IPS-18a (cell line): ENCODE data around the gene ACVR1.

Source experiments
- H3K27ac ChIP-seq: one replicate; pipeline ENCODE4 v1.5.1; 2013; ENCODE audit warnings: low read length
- H3K27me3 ChIP-seq: one replicate; pipeline ENCODE4 v1.6.1; 2013; ENCODE audit warnings: mild to moderate bottlenecking, low read length; ENCODE audit not compliant: control insufficient read depth, insufficient read depth
- H3K36me3 ChIP-seq: one replicate; pipeline ENCODE4 v1.6.1; 2013; ENCODE audit warnings: low read depth, low read length; ENCODE audit not compliant: control insufficient read depth
- H3K4me1 ChIP-seq: one replicate; pipeline ENCODE4 v1.6.1; 2013; ENCODE audit warnings: low read depth, low read length; ENCODE audit not compliant: control insufficient read depth
- H3K4me3 ChIP-seq: one replicate; pipeline ENCODE4 v1.5.1; 2013; ENCODE audit warnings: low read length
- H3K9ac ChIP-seq: one replicate; pipeline ENCODE4 v1.6.1; 2013; ENCODE audit warnings: mild to moderate bottlenecking, low read length, moderate library complexity
- H3K9me3 ChIP-seq: one replicate; pipeline ENCODE4 v1.6.1; 2013; ENCODE audit warnings: low read depth, low read length; ENCODE audit not compliant: control insufficient read depth

ACVR1 gene

DNA sequence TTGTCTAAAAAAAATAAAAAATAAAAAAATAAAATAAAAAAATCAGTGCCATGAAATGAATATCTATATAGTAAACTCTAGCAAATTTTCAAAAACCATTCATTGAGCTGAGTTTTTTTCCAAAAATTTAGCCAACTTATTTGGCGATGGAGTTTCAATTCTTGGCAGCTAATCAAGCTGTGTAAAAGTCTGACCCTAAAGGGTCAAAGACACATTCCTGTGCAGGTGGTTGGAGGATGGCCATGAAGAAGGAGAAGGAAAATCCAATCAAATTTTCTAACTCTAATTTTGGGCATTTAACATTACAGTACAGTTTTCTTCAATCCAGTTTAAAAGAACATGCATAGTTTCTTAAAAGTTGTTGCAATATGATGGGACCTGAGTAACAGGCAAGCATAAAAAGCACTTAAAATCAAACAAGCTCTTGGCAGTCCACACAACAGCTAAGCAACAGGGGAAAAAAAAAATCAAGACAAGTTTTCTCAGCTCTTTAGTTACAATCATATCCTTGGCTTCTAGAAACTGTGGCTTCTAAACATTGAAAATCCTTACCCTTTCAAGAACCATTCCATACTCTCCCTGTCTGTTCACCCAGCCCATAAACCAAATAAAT, 54.5 kb downstream of the ACVR1 start:
- H3K4me3 ChIP-seq = no peak overlapping the region
- H3K4me1 ChIP-seq = no peaks in the 10 kb centered on the region
- H3K27ac ChIP-seq = no peak overlapping the region
- H3K27me3 ChIP-seq = no peaks in the 10 kb centered on the region
- no peaks in the 10 kb centered on the region for H3K9me3 ChIP-seq
- H3K36me3 ChIP-seq = peaks cover 7% of the 10 kb centered on the region
- H3K9ac ChIP-seq = no peak overlapping the region

DNA sequence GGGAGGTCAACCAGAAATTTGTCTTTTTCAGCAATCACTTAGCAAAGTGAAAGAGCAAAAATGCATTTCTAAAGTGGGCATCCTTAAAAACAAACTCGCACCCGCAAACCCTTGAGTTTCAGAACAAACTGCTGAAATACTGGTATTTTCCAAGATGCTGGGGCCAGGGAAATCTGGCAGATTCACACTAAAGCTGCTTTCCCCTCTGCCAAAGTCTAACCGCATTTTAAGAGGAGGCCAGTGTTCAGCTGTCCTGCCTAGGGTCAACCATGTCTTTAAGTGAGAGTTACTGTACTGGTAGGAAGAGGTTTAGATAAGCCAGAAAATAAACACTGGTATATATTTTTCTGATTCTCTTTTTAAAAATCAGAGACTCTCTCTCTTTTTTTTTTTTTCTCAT, 55.9 kb downstream of the ACVR1 start:
- no peaks in the 10 kb centered on the region for H3K4me1 ChIP-seq
- H3K9ac ChIP-seq = no peak overlapping the region
- H3K27me3 ChIP-seq = no peaks in the 10 kb centered on the region
- no peaks in the 10 kb centered on the region for H3K9me3 ChIP-seq
- H3K36me3 ChIP-seq = peaks cover 4% of the 10 kb centered on the region
- H3K27ac ChIP-seq = no peak overlapping the region
- H3K4me3 ChIP-seq = no peak overlapping the region

DNA sequence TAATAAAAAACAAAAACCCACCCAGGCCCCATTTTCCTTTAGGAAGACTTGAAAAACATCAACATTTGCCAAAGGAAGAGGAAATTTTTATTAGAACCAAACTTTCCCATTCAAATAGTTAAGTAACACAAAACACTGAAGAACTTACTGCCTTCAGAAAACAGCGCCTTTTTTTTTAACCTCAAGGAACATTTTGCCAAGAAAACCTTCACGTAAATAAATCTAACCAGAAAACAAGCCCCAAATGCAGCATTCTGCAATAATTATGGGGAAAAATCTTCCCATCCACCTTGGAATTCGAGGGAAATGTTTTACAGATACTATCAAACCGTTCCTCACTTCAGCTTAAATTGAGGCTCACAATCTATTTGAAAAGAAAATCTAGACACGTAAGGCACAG, 56.4 kb downstream of the ACVR1 start:
- Histone ChIP-seq H3K4me1 (no peaks in the 10 kb centered on the region), H3K36me3 (peaks cover 4% of the 10 kb centered on the region), H3K27ac (no peak overlapping the region), H3K9me3 (no peaks in the 10 kb centered on the region), H3K4me3 (no peak overlapping the region), H3K9ac (no peak overlapping the region), H3K27me3 (no peaks in the 10 kb centered on the region)

DNA sequence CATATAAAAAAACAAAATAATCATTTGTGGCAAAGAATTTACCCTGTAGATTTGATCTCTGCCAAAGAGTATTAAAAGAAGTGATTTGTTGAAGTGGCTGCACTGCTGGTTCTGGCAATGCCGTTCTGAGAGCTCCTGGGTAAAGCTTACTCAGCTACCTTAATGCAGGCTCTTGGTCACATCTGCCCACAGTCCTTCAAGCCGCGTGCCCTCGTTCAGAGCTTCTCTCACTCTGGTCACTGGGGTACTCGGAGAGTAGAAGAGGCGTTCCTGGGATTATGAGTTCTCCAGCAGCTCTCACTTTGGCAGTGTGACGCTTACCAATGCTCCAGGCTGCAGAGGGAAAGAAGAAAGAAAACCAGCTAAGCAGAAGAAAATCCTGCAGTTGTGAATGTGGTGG, 57.9 kb downstream of the ACVR1 start:
- Histone ChIP-seq H3K36me3 (peaks cover 4% of the 10 kb centered on the region), H3K27me3 (no peaks in the 10 kb centered on the region), H3K9me3 (no peaks in the 10 kb centered on the region), H3K4me3 (no peak overlapping the region), H3K27ac (no peak overlapping the region), H3K9ac (no peak overlapping the region), H3K4me1 (no peaks in the 10 kb centered on the region)

DNA sequence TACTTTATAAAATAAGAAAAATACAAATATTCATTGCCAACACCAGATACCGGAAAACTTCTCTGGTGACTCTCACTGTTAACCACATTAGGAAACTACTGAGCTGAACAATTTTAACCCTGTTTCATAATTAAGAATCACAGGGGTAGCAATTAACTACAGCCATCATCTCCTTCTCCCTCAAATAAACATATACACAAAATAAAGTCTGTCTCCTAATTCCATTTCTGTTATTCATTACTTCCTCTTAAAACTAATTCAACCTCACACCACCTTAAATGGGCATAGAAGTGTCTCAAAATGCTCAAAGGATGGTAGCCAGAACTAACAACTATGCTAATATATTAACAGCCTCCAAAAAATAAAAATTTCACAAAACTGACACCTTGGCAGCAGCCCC, 60.7 kb downstream of the ACVR1 start:
- Histone ChIP-seq H3K27me3 (no peaks in the 10 kb centered on the region), H3K36me3 (peaks cover 4% of the 10 kb centered on the region), H3K9me3 (no peaks in the 10 kb centered on the region), H3K9ac (no peak overlapping the region), H3K4me1 (no peaks in the 10 kb centered on the region), H3K27ac (no peak overlapping the region), H3K4me3 (no peak overlapping the region)

DNA sequence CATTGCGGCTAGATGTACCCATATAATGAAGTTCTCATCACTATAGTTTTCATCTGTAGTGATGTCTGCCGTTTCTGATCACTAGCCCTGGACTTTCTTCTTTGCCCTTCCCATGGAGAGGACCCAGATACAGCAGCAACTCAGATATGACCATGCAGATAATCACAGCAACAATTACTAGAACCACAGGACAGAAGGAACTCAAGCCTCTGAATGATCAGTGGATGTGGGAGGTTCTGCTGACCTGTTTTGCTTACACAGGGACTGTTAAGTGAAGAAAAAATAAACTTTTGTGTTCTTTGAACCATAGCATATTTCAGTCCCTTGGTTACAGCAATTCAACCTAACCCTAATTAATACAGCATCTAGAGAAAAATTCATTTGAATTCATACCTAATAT, 62.7 kb downstream of the ACVR1 start:
- H3K9ac ChIP-seq = no peak overlapping the region
- peaks cover 5% of the 10 kb centered on the region for H3K4me1 ChIP-seq
- H3K9me3 ChIP-seq = no peaks in the 10 kb centered on the region
- no peaks in the 10 kb centered on the region for H3K27me3 ChIP-seq
- no peak overlapping the region for H3K27ac ChIP-seq
- peaks cover 4% of the 10 kb centered on the region for H3K36me3 ChIP-seq
- H3K4me3 ChIP-seq = no peak overlapping the region

DNA sequence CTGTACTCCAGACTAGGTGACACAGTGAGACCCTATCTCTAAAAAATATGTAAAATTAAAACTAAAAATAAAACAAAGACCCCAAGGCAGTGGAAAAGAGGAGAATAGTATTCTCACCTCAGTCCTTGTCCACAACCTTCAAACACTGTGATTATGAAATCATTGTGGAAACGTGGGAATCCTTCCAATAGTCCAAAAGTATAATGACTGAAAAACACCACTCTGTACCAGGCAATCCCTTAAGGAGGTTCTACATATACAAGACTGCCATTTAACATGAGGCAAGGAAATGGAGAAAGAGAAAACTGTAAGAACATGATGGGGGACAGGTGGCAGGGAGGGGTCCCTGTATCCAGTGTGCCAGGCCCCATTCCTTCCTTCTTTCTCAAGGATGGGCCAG, 66.1 kb downstream of the ACVR1 start:
- no peak overlapping the region for H3K9ac ChIP-seq
- no peaks in the 10 kb centered on the region for H3K36me3 ChIP-seq
- H3K9me3 ChIP-seq = no peaks in the 10 kb centered on the region
- H3K27me3 ChIP-seq = no peaks in the 10 kb centered on the region
- peaks cover 5% of the 10 kb centered on the region for H3K4me1 ChIP-seq
- H3K27ac ChIP-seq = no peak overlapping the region
- H3K4me3 ChIP-seq = no peak overlapping the region

DNA sequence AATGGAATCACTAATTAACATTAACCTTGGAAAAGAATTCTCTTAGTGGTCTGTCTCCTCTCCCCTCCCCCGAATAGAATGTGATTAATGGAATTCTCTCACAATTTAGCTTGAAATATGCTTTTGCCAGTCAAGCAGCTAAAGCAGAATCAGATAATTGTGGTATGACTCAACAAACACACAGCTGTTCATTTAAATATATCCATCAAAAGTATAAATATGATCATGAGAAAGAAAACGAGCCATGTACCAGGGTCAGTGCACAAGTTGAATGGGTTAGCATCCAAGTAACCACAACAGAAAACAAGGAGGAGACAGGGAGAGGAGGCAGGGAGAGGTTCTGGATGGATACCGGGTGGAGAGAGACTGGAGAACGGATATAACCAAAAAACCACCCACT, 66.9 kb downstream of the ACVR1 start:
- Histone ChIP-seq H3K36me3 (no peaks in the 10 kb centered on the region), H3K4me3 (no peak overlapping the region), H3K4me1 (peaks cover 5% of the 10 kb centered on the region), H3K27me3 (no peaks in the 10 kb centered on the region), H3K9ac (no peak overlapping the region), H3K27ac (no peak overlapping the region), H3K9me3 (no peaks in the 10 kb centered on the region)

DNA sequence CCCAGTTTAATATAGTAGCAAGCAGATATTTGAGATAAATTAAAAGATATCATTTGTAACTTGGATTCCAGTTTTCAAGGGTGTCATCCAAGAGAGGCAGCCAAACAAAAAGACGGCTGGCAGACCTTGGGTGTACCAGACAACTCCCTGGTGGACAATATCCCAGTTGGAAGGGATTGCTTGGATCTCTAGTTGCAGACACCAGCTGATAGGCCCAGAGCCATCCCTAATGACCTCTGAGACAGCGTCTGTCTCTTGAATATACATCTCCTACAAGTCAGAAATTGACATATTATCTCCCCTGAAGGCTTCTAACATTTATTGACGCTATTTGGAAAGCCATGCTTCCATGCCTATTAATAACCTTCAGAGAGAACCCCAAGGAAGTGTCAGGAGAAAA, 67.7 kb downstream of the ACVR1 start:
- Histone ChIP-seq H3K4me1 (peaks cover 5% of the 10 kb centered on the region), H3K27me3 (no peaks in the 10 kb centered on the region), H3K4me3 (no peak overlapping the region), H3K27ac (no peak overlapping the region), H3K9me3 (no peaks in the 10 kb centered on the region), H3K36me3 (no peaks in the 10 kb centered on the region), H3K9ac (no peak overlapping the region)

DNA sequence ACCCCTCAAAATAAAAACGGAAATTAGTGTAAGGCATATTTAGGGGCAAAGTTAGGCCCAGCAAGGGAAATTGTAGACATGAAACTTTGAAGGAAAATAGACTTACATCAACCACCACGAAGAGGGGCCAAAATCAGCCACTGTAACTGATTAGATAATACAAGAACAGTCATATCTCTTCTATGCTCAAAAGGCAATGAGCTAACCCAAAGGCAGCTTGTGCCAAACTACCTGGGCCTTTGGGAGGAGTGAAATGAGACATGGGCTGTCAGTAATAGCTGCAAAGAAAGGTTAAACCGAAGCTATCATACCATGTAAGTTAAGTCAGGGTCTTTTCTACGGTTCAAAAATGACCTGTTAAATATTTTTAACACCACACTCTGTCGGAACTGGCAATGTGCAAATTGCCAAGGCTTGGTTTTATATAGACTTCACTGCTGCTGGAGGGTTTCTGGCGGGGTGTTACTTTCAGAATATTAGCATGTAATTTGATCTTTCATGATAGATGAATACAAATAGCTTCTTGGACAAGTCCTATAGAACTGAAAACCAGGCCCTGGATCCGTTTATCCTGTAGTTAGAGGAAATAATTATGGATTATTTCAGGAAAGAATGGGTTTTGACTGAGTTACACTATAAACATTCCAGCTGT, 69.6 kb downstream of the ACVR1 start:
- no peaks in the 10 kb centered on the region for H3K9me3 ChIP-seq
- H3K4me1 ChIP-seq = peaks cover 5% of the 10 kb centered on the region
- no peak overlapping the region for H3K4me3 ChIP-seq
- no peak overlapping the region for H3K27ac ChIP-seq
- no peak overlapping the region for H3K9ac ChIP-seq
- no peaks in the 10 kb centered on the region for H3K27me3 ChIP-seq
- H3K36me3 ChIP-seq = no peaks in the 10 kb centered on the region

DNA sequence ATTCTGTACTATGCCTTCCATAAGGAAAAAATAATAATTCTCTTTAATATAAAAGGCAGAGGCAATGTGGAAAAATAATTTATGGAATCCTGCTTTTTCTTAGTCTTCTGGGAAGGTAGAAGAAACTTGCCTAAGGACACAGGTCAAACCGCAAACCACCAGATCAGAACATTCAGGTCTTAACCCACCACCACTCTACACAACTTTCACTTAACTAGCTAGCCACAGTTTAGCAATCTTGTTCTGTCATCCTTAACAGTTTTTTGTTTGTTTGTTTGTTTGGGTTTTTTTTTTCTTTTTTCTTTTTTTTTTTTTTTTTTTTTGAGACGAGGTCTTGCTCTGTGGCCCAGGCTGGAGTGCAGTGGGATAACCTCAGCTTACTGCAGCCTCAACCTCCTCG, 70.6 kb downstream of the ACVR1 start:
- no peaks in the 10 kb centered on the region for H3K9me3 ChIP-seq
- peaks cover 5% of the 10 kb centered on the region for H3K4me1 ChIP-seq
- H3K36me3 ChIP-seq = no peaks in the 10 kb centered on the region
- H3K9ac ChIP-seq = no peak overlapping the region
- no peaks in the 10 kb centered on the region for H3K27me3 ChIP-seq
- no peak overlapping the region for H3K4me3 ChIP-seq
- no peak overlapping the region for H3K27ac ChIP-seq

DNA sequence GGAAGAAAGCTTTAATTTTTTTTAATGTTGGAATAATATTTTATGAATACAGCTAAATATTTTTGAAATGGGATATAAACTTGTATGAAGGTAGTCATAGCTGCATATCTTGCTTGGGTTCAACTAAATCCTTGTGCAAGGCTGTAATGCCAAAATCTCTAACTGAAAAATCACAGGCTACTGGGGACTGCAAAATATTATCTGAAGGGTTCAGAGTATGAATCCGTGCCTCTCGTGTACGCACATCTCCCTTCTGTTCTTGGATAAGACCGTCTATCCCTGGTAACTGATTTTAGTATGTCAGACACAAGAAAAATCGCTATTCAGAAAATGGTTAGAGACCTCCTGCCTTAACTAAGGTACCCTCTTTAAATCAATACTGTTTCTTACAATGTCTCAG, 71.8 kb downstream of the ACVR1 start:
- peaks cover 3% of the 10 kb centered on the region for H3K4me1 ChIP-seq
- H3K9me3 ChIP-seq = no peaks in the 10 kb centered on the region
- no peak overlapping the region for H3K4me3 ChIP-seq
- no peak overlapping the region for H3K27ac ChIP-seq
- H3K36me3 ChIP-seq = no peaks in the 10 kb centered on the region
- no peak overlapping the region for H3K9ac ChIP-seq
- no peaks in the 10 kb centered on the region for H3K27me3 ChIP-seq
